SK-N-SH (cell line): ENCODE data around the gene MAPK14. TPM values are rescaled to one million over a fixed set of nuclear protein-coding genes. Genes with fewer than 3 reads are reported as not detected.

Source experiments
- CTCF ChIA-PET: fragments of 300-600, 350-600 bp; formaldehyde crosslinking; extraction: SDS; loops from one replicate; lab custom pipeline; 2021; lab: Yijun Ruan, JAX
- POLR2A ChIA-PET: fragments of 350-600 bp; sonication (Branson Sonifier 250); formaldehyde crosslinking; extraction: SDS; loops from one replicate; lab custom pipeline; 2020; ENCODE audit warnings: antibody characterized with exemption, inconsistent platforms; lab: Yijun Ruan, JAX
- DNase-seq: peaks from one replicate; pipeline ENCODE4 v3.0.0; 2012
- H2AFZ ChIP-seq: fragments of 200-600 bp; sonication (generic); 2 replicates; pipeline ENCODE4 v1.8.1; 2016; ENCODE audit warnings: antibody characterized with exemption, mild to moderate bottlenecking, low read depth
- H3F3A ChIP-seq: fragments of 200-600 bp; sonication (generic); replicated peaks from 2 replicates; pipeline ENCODE3; 2016; ENCODE audit warnings: antibody characterized with exemption, mild to moderate bottlenecking; ENCODE audit not compliant: insufficient read depth
- H3K27ac ChIP-seq, 2 experiments: fragments of 200-500 bp in 1 of 2; fragments of 200-600 bp in 1 of 2; sonication (Bioruptor generic) in 1 of 2; sonication (generic), shearing (Covaris generic) in 1 of 2; 2 replicates each; pipeline versions ENCODE4 v1.5.1 to v1.6.1; 2014 to 2016; ENCODE audit warnings: low read depth in 2 of 2, inconsistent platforms in 1 of 2, low read length in 1 of 2, mild to moderate bottlenecking in 1 of 2, mixed read lengths in 1 of 2
- H3K27me3 ChIP-seq: fragments of 200-600 bp; sonication (generic), shearing (Covaris generic); 2 replicates; pipeline ENCODE4 v1.6.1; 2016; ENCODE audit warnings: mixed run types; ENCODE audit not compliant: insufficient read depth
- H3K36me3 ChIP-seq, 2 experiments: fragments of 200-500 bp in 1 of 2; fragments of 200-600 bp in 1 of 2; sonication (Bioruptor generic) in 1 of 2; sonication (generic) in 1 of 2; replicated peaks in 1 of 2; 2 replicates each; pipeline versions ENCODE3 to v1.5.1; 2014 to 2016; ENCODE audit warnings: low read length in 1 of 2, mild to moderate bottlenecking in 1 of 2; ENCODE audit not compliant: insufficient read depth in 2 of 2, control insufficient read depth in 1 of 2
- H3K4me1 ChIP-seq, 2 experiments: fragments of 200-500 bp in 1 of 2; fragments of 200-600 bp in 1 of 2; sonication (Bioruptor generic) in 1 of 2; sonication (generic), shearing (Covaris generic) in 1 of 2; 2 replicates each; pipeline versions ENCODE4 v1.5.1 to v1.6.1; 2014 to 2016; ENCODE audit warnings: low read depth in 1 of 2, low read length in 1 of 2, mixed run types in 1 of 2; ENCODE audit not compliant: insufficient read depth in 2 of 2, control insufficient read depth in 1 of 2
- H3K4me2 ChIP-seq: fragments of 200-600 bp; sonication (generic), shearing (Covaris generic); 2 replicates; pipeline ENCODE4 v1.6.1; 2017; ENCODE audit warnings: mixed run types
- H3K4me3 ChIP-seq, 2 experiments: fragments of 200-500 bp in 1 of 2; fragments of 200-600 bp in 1 of 2; sonication (Bioruptor generic) in 1 of 2; sonication (generic), shearing (Covaris generic) in 1 of 2; 2 replicates each; pipeline versions ENCODE4 v1.5.1 to v1.8.1; 2014 to 2016; ENCODE audit warnings: low read depth in 2 of 2, inconsistent platforms in 1 of 2, low read length in 1 of 2, mild to moderate bottlenecking in 1 of 2, mixed read lengths in 1 of 2, moderate library complexity in 1 of 2
- H3K79me2 ChIP-seq: fragments of 200-600 bp; sonication (generic); 2 replicates; pipeline ENCODE4 v1.8.1; 2017; ENCODE audit warnings: mild to moderate bottlenecking; ENCODE audit not compliant: insufficient read depth
- H3K9ac ChIP-seq: fragments of 200-600 bp; sonication (generic); 2 replicates; pipeline ENCODE4 v1.6.1; 2017; ENCODE audit warnings: mixed run types
- H3K9me2 ChIP-seq: fragments of 200-600 bp; sonication (generic); 2 replicates; pipeline ENCODE4 v1.6.1; 2017; ENCODE audit warnings: mixed run types
- H3K9me3 ChIP-seq: fragments of 200-600 bp; sonication (generic); 2 replicates; pipeline ENCODE4 v1.6.1; 2017; ENCODE audit warnings: mixed run types, mild to moderate bottlenecking, moderate library complexity
- H4K20me1 ChIP-seq: fragments of 200-600 bp; sonication (generic); 2 replicates; pipeline ENCODE4 v1.6.1; 2017; ENCODE audit warnings: mild to moderate bottlenecking, mixed run types; ENCODE audit not compliant: insufficient read depth
- CHD2 ChIP-seq: fragments of 150-350 bp; IDR thresholded peaks from 2 replicates; pipeline ENCODE4 v1.6.1; 2018; ENCODE audit warnings: low read length; ENCODE audit not compliant: partially characterized antibody
- ELF1 ChIP-seq: IDR thresholded peaks from 2 replicates; pipeline ENCODE4 v1.4.0; 2012
- EZH2phosphoT487 ChIP-seq: fragments of 200-600 bp; sonication (generic); IDR thresholded peaks from 2 replicates; pipeline ENCODE4 v1.6.1; 2017; ENCODE audit warnings: low read depth, mixed run types, mild to moderate bottlenecking, antibody characterized with exemption, moderate library complexity, borderline replicate concordance
- FOSL2 ChIP-seq: IDR thresholded peaks from 2 replicates; pipeline ENCODE4 v1.4.0; 2012; ENCODE audit warnings: low read depth, mild to moderate bottlenecking, moderate library complexity, borderline replicate concordance
- FOXJ3 ChIP-seq: sonication (generic); formaldehyde crosslinking; IDR thresholded peaks from 2 replicates; pipeline ENCODE4 v1.5.1; 2020; ENCODE audit warnings: mild to moderate bottlenecking, missing genetic modification reagents
- FOXM1 ChIP-seq: IDR thresholded peaks from 2 replicates; pipeline ENCODE4 v1.4.0; 2012; ENCODE audit warnings: low read depth, mild to moderate bottlenecking
- GABPA ChIP-seq: IDR thresholded peaks from 2 replicates; pipeline ENCODE4 v1.4.0; 2012; ENCODE audit warnings: low read depth, mild to moderate bottlenecking
- JUND ChIP-seq: IDR thresholded peaks from 2 replicates; pipeline ENCODE4 v1.4.0; 2012
- MEF2A ChIP-seq: IDR thresholded peaks from 2 replicates; pipeline ENCODE4 v1.4.0; 2012; ENCODE audit warnings: low read depth, borderline replicate concordance
- MXI1 ChIP-seq: IDR thresholded peaks from 2 replicates; pipeline ENCODE4 v1.6.1; 2012; ENCODE audit warnings: mild to moderate bottlenecking, low read depth, low read length, improper control_type of control experiment
- NFIC ChIP-seq: IDR thresholded peaks from 2 replicates; pipeline ENCODE4 v1.4.0; 2012; ENCODE audit warnings: borderline replicate concordance
- NRF1 ChIP-seq: IDR thresholded peaks from 2 replicates; pipeline ENCODE4 v1.6.1; 2012; ENCODE audit warnings: low read depth, mild to moderate bottlenecking, low read length
- POLR2AphosphoS5 ChIP-seq: IDR thresholded peaks from 2 replicates; pipeline ENCODE4 v1.6.1; 2012; ENCODE audit warnings: low read depth, low read length
- RXRA ChIP-seq: IDR thresholded peaks from 2 replicates; pipeline ENCODE4 v1.4.0; 2012; ENCODE audit warnings: low read depth, mild to moderate bottlenecking, borderline replicate concordance
- SIN3A ChIP-seq: IDR thresholded peaks from 2 replicates; pipeline ENCODE4 v1.6.1; 2012; ENCODE audit warnings: low read depth, mild to moderate bottlenecking, low read length, moderate library complexity, borderline replicate concordance
- TAF1 ChIP-seq: IDR thresholded peaks from 2 replicates; pipeline ENCODE4 v1.6.1; 2012; ENCODE audit warnings: low read depth, mild to moderate bottlenecking, low read length, moderate library complexity, borderline replicate concordance
- TCF12 ChIP-seq: IDR thresholded peaks from 2 replicates; pipeline ENCODE4 v1.4.0; 2012
- TEAD4 ChIP-seq: IDR thresholded peaks from 2 replicates; pipeline ENCODE4 v1.4.0; 2012; ENCODE audit warnings: mild to moderate bottlenecking, borderline replicate concordance; ENCODE audit not compliant: insufficient read depth
- whole genome bisulfite sequencing: methylation state at CpG from one replicate; pipeline ENCODE4 v1.1.6; 2017; ENCODE audit warnings: low lambda C conversion rate; 5-methylcytosine and 5-hydroxymethylcytosine counted together
- polyA plus RNA-seq, 3 experiments: library from polyadenylated mRNA; depleted of rRNA; stranded (reverse); fragments of >200 nt; gene quantifications; 2 replicates each; pipeline ENCODE4 v1.2.3, GENCODE V29; 2012
- TF ChIP-seq, protein P1 (sequence below): IDR thresholded peaks from 2 replicates; pipeline ENCODE4; 2012
- TF ChIP-seq, protein P2 (sequence below): IDR thresholded peaks from 2 replicates; pipeline ENCODE4 v1.4.0; 2012; ENCODE audit warnings: low read depth, borderline replicate concordance
- TF ChIP-seq, protein P3 (sequence below): IDR thresholded peaks from 2 replicates; pipeline ENCODE4 v1.4.0; 2012; ENCODE audit warnings: low read depth

MAPK14 gene
- polyA plus RNA-seq, 1 of the 3 experiments (the other 2 are of a cell fraction), result 19.8 TPM

DNA sequence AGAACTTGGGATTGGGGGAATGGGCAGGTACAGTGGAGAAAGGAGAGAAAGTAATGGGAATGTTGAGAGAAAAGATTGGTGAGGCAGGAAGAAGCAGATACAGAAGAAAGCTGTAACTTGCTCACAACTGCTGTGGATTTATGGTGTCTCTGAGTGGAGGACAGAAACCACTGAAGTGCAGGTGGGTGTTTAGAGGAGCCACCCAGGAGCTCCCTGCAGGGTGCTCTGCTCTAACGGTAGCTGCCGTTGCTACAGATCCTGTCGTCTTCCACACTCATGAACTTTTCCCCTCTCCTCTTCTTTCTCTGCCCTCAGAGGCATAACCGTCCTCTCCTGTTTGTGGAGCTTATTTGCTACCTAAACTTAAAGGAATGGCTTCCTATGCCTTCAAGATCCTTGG is 75.2 kb downstream of the MAPK14 start:
- no peaks in the 10 kb centered on the region for H3K27me3 ChIP-seq
- TF ChIP-seq RXRA (no peak), ELF1 (no peak), FOSL2 (no peak), JUND (no peak), TAF1 (no peak), GABPA (no peak), CHD2 (no peak), EZH2phosphoT487 (no peak), NFIC (no peak), SIN3A (no peak), FOXM1 (no peak), MXI1 (no peak)
- TF ChIP-seq, protein P1, sequence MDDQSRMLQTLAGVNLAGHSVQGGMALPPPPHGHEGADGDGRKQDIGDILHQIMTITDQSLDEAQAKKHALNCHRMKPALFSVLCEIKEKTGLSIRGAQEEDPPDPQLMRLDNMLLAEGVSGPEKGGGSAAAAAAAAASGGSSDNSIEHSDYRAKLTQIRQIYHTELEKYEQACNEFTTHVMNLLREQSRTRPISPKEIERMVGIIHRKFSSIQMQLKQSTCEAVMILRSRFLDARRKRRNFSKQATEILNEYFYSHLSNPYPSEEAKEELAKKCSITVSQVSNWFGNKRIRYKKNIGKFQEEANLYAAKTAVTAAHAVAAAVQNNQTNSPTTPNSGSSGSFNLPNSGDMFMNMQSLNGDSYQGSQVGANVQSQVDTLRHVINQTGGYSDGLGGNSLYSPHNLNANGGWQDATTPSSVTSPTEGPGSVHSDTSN, result no peak
- TF ChIP-seq, protein P2, sequence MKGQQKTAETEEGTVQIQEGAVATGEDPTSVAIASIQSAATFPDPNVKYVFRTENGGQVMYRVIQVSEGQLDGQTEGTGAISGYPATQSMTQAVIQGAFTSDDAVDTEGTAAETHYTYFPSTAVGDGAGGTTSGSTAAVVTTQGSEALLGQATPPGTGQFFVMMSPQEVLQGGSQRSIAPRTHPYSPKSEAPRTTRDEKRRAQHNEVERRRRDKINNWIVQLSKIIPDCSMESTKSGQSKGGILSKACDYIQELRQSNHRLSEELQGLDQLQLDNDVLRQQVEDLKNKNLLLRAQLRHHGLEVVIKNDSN, result no peak
- H3K36me3 ChIP-seq, result peaks cover 30 to 39% of the 10 kb centered on the region in 2 experiments
- WGBS, result 75% methylated on average over 4 of the region's 4 CpGs
- ChIA-PET POLR2A (no interaction called here), CTCF (interaction anchor here (1.6 to 3.7 kb wide), 2 partner anchors 8 to 76 kb away, joined by 3 to 32 read pairs; no protein-coding TSS in a partner anchor)
- H3K4me1 ChIP-seq, result peaks cover 0 to 23% of the 10 kb centered on the region in 2 experiments; a peak in 2 of 4 replicates
- no peak overlapping the region for H3K4me2 ChIP-seq
- no peaks in the 10 kb centered on the region for H3K9me3 ChIP-seq
- H3K9ac ChIP-seq, result no peak overlapping the region
- H3K27ac ChIP-seq, result no peak overlapping the region
- DNase-seq, result no peak
- H3F3A ChIP-seq, result no peaks in the 10 kb centered on the region
- no peaks in the 10 kb centered on the region for H4K20me1 ChIP-seq
- no peak overlapping the region for H2AFZ ChIP-seq
- no peaks in the 10 kb centered on the region for H3K79me2 ChIP-seq
- H3K4me3 ChIP-seq, result no peak overlapping the region
- no peaks in the 10 kb centered on the region for H3K9me2 ChIP-seq

DNA sequence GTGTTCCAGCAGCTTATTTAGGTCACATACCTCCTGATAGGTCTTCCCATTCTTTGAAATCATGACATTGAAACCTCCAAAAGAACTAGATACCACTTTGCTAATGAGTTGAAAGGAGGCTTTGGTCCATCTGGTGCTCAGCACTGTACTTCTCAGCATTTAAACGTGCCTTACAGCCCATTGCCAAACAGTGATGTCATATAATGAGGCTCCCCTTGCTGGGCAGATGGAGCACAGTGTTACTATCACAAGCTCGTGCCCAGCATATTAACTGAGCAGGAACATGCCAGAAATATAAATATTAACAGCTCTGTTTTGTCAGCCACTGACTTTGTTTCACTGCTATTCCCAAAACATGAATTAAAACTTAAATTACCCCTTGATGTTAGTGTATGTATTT is 77.2 kb downstream of the MAPK14 start:
- H3K4me1 ChIP-seq, result peaks cover 0 to 11% of the 10 kb centered on the region in 2 experiments; a peak in 2 of 4 replicates
- H3K9me3 ChIP-seq, result no peaks in the 10 kb centered on the region
- ChIA-PET CTCF (interaction anchor here (0.6 to 3.7 kb wide), 3 partner anchors 10 to 265 kb away, joined by 3 to 32 read pairs (median 3); no protein-coding TSS in a partner anchor), POLR2A (interaction anchor here (0.6 to 0.8 kb wide), 2 partner anchors 51 to 77 kb away, joined by 3 to 5 read pairs; partner anchors contain the start of gene MAPK14)
- peak overlapping the region in 1 of 2 experiments; percentile 43; a peak in 1 of 4 replicates for H3K27ac ChIP-seq
- no peaks in the 10 kb centered on the region for H3F3A ChIP-seq
- no peak overlapping the region for H3K9ac ChIP-seq
- H3K9me2 ChIP-seq, result no peaks in the 10 kb centered on the region
- DNase-seq, result no peak
- 50% methylated on average over 2 of the region's 2 CpGs for WGBS
- H3K27me3 ChIP-seq, result no peaks in the 10 kb centered on the region
- no peak overlapping the region for H2AFZ ChIP-seq
- no peaks in the 10 kb centered on the region for H4K20me1 ChIP-seq
- peaks cover 33 to 59% of the 10 kb centered on the region in 2 experiments for H3K36me3 ChIP-seq
- H3K4me3 ChIP-seq, result no peak overlapping the region
- H3K79me2 ChIP-seq, result no peaks in the 10 kb centered on the region
- TF ChIP-seq CHD2 (no peak), MEF2A (no peak), POLR2AphosphoS5 (no peak), TCF12 (no peak), FOXJ3 (CRISPR knock-in tag) (no peak), JUND (no peak), MXI1 (no peak), NRF1 (no peak), TEAD4 (no peak), FOXM1 (no peak), FOSL2 (no peak)
- TF ChIP-seq, protein P3, sequence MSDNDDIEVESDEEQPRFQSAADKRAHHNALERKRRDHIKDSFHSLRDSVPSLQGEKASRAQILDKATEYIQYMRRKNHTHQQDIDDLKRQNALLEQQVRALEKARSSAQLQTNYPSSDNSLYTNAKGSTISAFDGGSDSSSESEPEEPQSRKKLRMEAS, result no peak
- TF ChIP-seq, protein P1, result no peak
- H3K4me2 ChIP-seq, result no peak overlapping the region
